ENCODE results near the gene DHX35.

DHX35 gene

GRCh38 chr20:39066471-39067242 lies 104.5 kb downstream of the DHX35 start:
- no peak for DNase-seq (ENCODE audit: low spot score)

GRCh38 chr20:39067526-39068216 lies 105.5 kb downstream of the DHX35 start:
- no peak for DNase-seq (ENCODE audit: low spot score)

GRCh38 chr20:39069976-39070375 lies 107.8 kb downstream of the DHX35 start:
- DNase-seq (ENCODE audit: low spot score): no peak

GRCh38 chr20:39070484-39071231 lies 108.5 kb downstream of the DHX35 start:
- no peak for DNase-seq (ENCODE audit: low spot score)

- DNase-seq (ENCODE audit: low spot score): no peak
These were observed 110.0 kb downstream of the DHX35 start for GRCh38 chr20:39072132-39072531.

- no peak for DNase-seq (ENCODE audit: low spot score)
These were observed 110.5 kb downstream of the DHX35 start for GRCh38 chr20:39072653-39073052.

- DNase-seq (ENCODE audit: low spot score): no peak
These were observed 113.6 kb downstream of the DHX35 start for GRCh38 chr20:39075731-39076130.

- no peak for DNase-seq (ENCODE audit: low spot score)
These were observed 114.8 kb downstream of the DHX35 start for GRCh38 chr20:39076958-39077357.

- no peak for DNase-seq (ENCODE audit: low spot score)
These were observed 118.2 kb downstream of the DHX35 start for GRCh38 chr20:39080326-39080725.

GRCh38 chr20:39081255-39081654 lies 119.1 kb downstream of the DHX35 start:
- peak; percentile 85 for DNase-seq (ENCODE audit: low spot score)

- DNase-seq (ENCODE audit: low spot score): no peak
These were observed 120.7 kb downstream of the DHX35 start for GRCh38 chr20:39082622-39083398.

- DNase-seq (ENCODE audit: low spot score): no peak
These were observed 121.6 kb downstream of the DHX35 start for GRCh38 chr20:39083761-39084160.

GRCh38 chr20:39089029-39089428 lies 126.9 kb downstream of the DHX35 start:
- DNase-seq (ENCODE audit: low spot score): no peak
